Neural cell (in vitro differentiated cells): ENCODE data around the gene EN1. TPM values are rescaled to one million over a fixed set of nuclear protein-coding genes. Genes with fewer than 3 reads are reported as not detected.

Experiments used
- H2AFZ ChIP-seq: fragments of 200-600, 300-800 bp; sonication (generic), shearing (Covaris generic); 2 replicates; pipeline ENCODE4 v1.6.0; 2014; ENCODE audit warnings: low read depth, mild to moderate bottlenecking, antibody characterized with exemption, low read length, moderate library complexity
- H3F3A ChIP-seq: fragments of 200-600 bp; shearing (Covaris generic); 2 replicates; pipeline ENCODE4 v1.6.1; 2016; ENCODE audit warnings: mild to moderate bottlenecking, moderate library complexity, mixed read lengths, antibody characterized with exemption, low read length; ENCODE audit not compliant: insufficient read depth, poor library complexity, severe bottlenecking
- H3K27ac ChIP-seq: fragments of 200-600, 300-800 bp; sonication (generic), shearing (Covaris generic); 2 replicates; pipeline ENCODE4 v1.5.1; 2014; ENCODE audit warnings: mild to moderate bottlenecking, low read length, moderate library complexity
- H3K27me3 ChIP-seq: fragments of 300-800, 200-600 bp; sonication (generic), shearing (Covaris generic); 2 replicates; pipeline ENCODE4 v1.6.0; 2014; ENCODE audit warnings: mild to moderate bottlenecking, low read depth, low read length, moderate library complexity; ENCODE audit not compliant: insufficient read depth
- H3K36me3 ChIP-seq: fragments of 300-800, 200-600 bp; sonication (generic), shearing (Covaris generic); 2 replicates; pipeline ENCODE4 v1.5.1; 2014; ENCODE audit warnings: mild to moderate bottlenecking, antibody characterized with exemption, low read length, moderate library complexity; ENCODE audit not compliant: insufficient read depth
- H3K4me2 ChIP-seq: fragments of 300-800, 200-600 bp; sonication (generic), shearing (Covaris generic); 2 replicates; pipeline ENCODE4 v1.6.0; 2014; ENCODE audit warnings: mild to moderate bottlenecking, low read length
- H3K4me3 ChIP-seq: fragments of 300-800, 200-600 bp; sonication (generic), shearing (Covaris generic); 2 replicates; pipeline ENCODE4 v1.5.1; 2014; ENCODE audit warnings: mild to moderate bottlenecking, low read length, moderate library complexity
- H3K79me2 ChIP-seq: fragments of 200-600 bp; shearing (Covaris generic); replicated peaks from 2 replicates; pipeline ENCODE4 v1.6.0; 2014; ENCODE audit warnings: mild to moderate bottlenecking, low read length, moderate library complexity; ENCODE audit not compliant: insufficient read depth
- H3K9ac ChIP-seq: fragments of 300-800, 200-600 bp; sonication (generic), shearing (Covaris generic); 2 replicates; pipeline ENCODE4 v1.6.1; 2016; ENCODE audit warnings: mild to moderate bottlenecking, low read length, mixed read lengths
- H3K9me2 ChIP-seq: fragments of 200-600 bp; shearing (Covaris generic); 2 replicates; pipeline ENCODE4 v1.6.1; 2016; ENCODE audit warnings: mild to moderate bottlenecking, low read length, mixed read lengths; ENCODE audit not compliant: insufficient read depth
- H3K9me3 ChIP-seq: fragments of 200-600, 300-800 bp; sonication (generic), shearing (Covaris generic); 2 replicates; pipeline ENCODE4 v1.6.1; 2016; ENCODE audit warnings: mild to moderate bottlenecking, mixed run types, low read length, moderate library complexity, mixed read lengths
- H4K20me1 ChIP-seq: fragments of 200-600 bp; shearing (Covaris generic); 2 replicates; pipeline ENCODE4 v1.6.1; 2016; ENCODE audit warnings: mild to moderate bottlenecking, mixed run types; ENCODE audit not compliant: insufficient read depth
- CTCF ChIP-seq: fragments of 450-650 bp; IDR thresholded peaks from 2 replicates; pipeline ENCODE4 v1.5.1; 2014; ENCODE audit warnings: antibody characterized with exemption, mild to moderate bottlenecking, moderate library complexity; ENCODE audit not compliant: poor library complexity, severe bottlenecking
- EP300 ChIP-seq: fragments of 450-650 bp; conservative IDR thresholded peaks from 2 replicates; pipeline ENCODE4 v1.6.1; 2014; ENCODE audit warnings: antibody characterized with exemption, mild to moderate bottlenecking, moderate library complexity; ENCODE audit not compliant: poor library complexity, severe bottlenecking
- EZH2 ChIP-seq: fragments of 200-600, 300-800 bp; shearing (Covaris generic), sonication (generic); IDR thresholded peaks from 2 replicates; pipeline ENCODE4 v1.6.1; 2014; ENCODE audit warnings: antibody characterized with exemption, low read length, borderline replicate concordance, mild to moderate bottlenecking; ENCODE audit not compliant: insufficient read depth, poor library complexity, severe bottlenecking
- MXI1 ChIP-seq: fragments of 450-650 bp; conservative IDR thresholded peaks from 2 replicates; pipeline ENCODE4 v1.6.1; 2014; ENCODE audit warnings: antibody characterized with exemption, mild to moderate bottlenecking; ENCODE audit not compliant: poor library complexity, severe bottlenecking
- POLR2AphosphoS5 ChIP-seq: IDR thresholded peaks from 2 replicates; pipeline ENCODE4 v1.6.1; 2012
- RAD21 ChIP-seq: fragments of 450-650 bp; conservative IDR thresholded peaks from 2 replicates; pipeline ENCODE4 v1.6.1; 2014; ENCODE audit warnings: antibody characterized with exemption, mild to moderate bottlenecking, moderate library complexity
- REST ChIP-seq: IDR thresholded peaks from 2 replicates; pipeline ENCODE4 v1.6.1; 2012; ENCODE audit warnings: borderline replicate concordance
- SMC3 ChIP-seq: fragments of 450-650 bp; conservative IDR thresholded peaks from 2 replicates; pipeline ENCODE4 v1.6.1; 2014; ENCODE audit warnings: antibody characterized with exemption, mild to moderate bottlenecking, moderate library complexity; ENCODE audit not compliant: poor library complexity
- TAF1 ChIP-seq: IDR thresholded peaks from 2 replicates; pipeline ENCODE4 v1.6.1; 2012; ENCODE audit warnings: low read depth
- polyA plus RNA-seq: library from polyadenylated mRNA; depleted of rRNA; stranded (reverse); fragments of >200 nt; gene quantifications from 2 replicates; pipeline ENCODE4 v1.2.3, GENCODE V29; 2014

The EN1 gene
- polyA plus RNA-seq, 1 donor from 2014 or later = not detected

GRCh38 chr2:118811514-118812115 lies 35.8 kb downstream of the EN1 start:
- no peak overlapping the region for H3K27ac ChIP-seq
- H3K9ac ChIP-seq = no peak overlapping the region
- no peaks in the 10 kb centered on the region for H3K9me2 ChIP-seq
- H3K27me3 ChIP-seq = peaks cover 57% of the 10 kb centered on the region
- H3K9me3 ChIP-seq = no peaks in the 10 kb centered on the region
- no peaks in the 10 kb centered on the region for H3F3A ChIP-seq
- H4K20me1 ChIP-seq = no peaks in the 10 kb centered on the region
- H3K4me2 ChIP-seq = no peak overlapping the region
- no peaks in the 10 kb centered on the region for H3K79me2 ChIP-seq
- no peak overlapping the region for H2AFZ ChIP-seq
- H3K4me3 ChIP-seq = no peak overlapping the region
- TF ChIP-seq RAD21 = no peak
- TF ChIP-seq MXI1 = no peak
- TF ChIP-seq CTCF = no peak
- no peak for TF ChIP-seq EP300
- no peak for TF ChIP-seq POLR2AphosphoS5
- H3K36me3 ChIP-seq = no peaks in the 10 kb centered on the region

DNA sequence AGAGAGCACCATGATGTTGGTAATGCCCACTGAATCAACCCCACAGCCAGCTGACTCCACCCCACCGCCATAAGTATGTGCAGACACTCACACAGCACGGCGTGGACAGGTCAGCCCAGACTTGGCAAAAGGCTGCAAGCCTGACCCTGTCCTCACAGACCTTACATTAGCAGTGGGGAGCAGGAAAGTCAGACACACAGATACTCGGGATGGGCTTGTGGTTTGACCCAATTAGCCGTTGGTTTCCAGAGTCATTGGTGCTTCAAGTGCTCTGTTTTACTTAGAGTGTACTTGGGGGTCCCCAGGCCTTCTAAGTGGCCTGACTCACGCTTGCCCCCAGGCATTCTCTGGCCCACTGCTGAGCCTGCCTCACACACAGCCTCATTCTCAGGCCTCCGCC lies 36.7 kb downstream of the EN1 start:
- H4K20me1 ChIP-seq = no peaks in the 10 kb centered on the region
- no peak overlapping the region for H3K9ac ChIP-seq
- no peak overlapping the region for H3K4me2 ChIP-seq
- H3K27me3 ChIP-seq = peaks cover 54% of the 10 kb centered on the region
- no peak overlapping the region for H2AFZ ChIP-seq
- H3F3A ChIP-seq = no peaks in the 10 kb centered on the region
- no peak overlapping the region for H3K27ac ChIP-seq
- no peak for TF ChIP-seq EP300
- TF ChIP-seq REST = no peak
- no peak for TF ChIP-seq POLR2AphosphoS5
- TF ChIP-seq TAF1 = no peak
- no peak for TF ChIP-seq MXI1
- no peak for TF ChIP-seq EZH2
- no peak for TF ChIP-seq RAD21
- no peak for TF ChIP-seq CTCF
- no peak for TF ChIP-seq SMC3
- H3K9me3 ChIP-seq = no peaks in the 10 kb centered on the region
- no peak overlapping the region for H3K4me3 ChIP-seq
- no peaks in the 10 kb centered on the region for H3K79me2 ChIP-seq
- H3K36me3 ChIP-seq = no peaks in the 10 kb centered on the region
- H3K9me2 ChIP-seq = no peaks in the 10 kb centered on the region
